PFSK-1 (cell line): ENCODE measurements around the gene HIP1R.

ENCODE experiments used
- POLR2AphosphoS5 ChIP-seq: IDR thresholded peaks from 2 replicates; pipeline ENCODE4 v1.6.1; 2012; ENCODE audit warnings: low read depth, mild to moderate bottlenecking, control low read depth, low read length, moderate library complexity
- REST ChIP-seq, 2 experiments: IDR thresholded peaks; 2 replicates each; pipeline versions ENCODE4 v1.6.1 to v1.8.0; 2011 to 2012; ENCODE audit warnings: low read depth in 2 of 2, low read length in 2 of 2, control low read depth in 1 of 2, inconsistent platforms in 1 of 2, mild to moderate bottlenecking in 1 of 2, moderate library complexity in 1 of 2; ENCODE audit not compliant: insufficient read depth in 1 of 2
- TAF1 ChIP-seq: IDR thresholded peaks from 2 replicates; pipeline ENCODE4 v1.6.1; 2012; ENCODE audit warnings: low read length, control low read depth, borderline replicate concordance; ENCODE audit not compliant: insufficient read depth

- TF ChIP-seq TAF1 = no peak
- no peak for TF ChIP-seq REST (IDR thresholded peaks at IDR 0.05; ENCODE audit: insufficient read depth in 1 of 2, low read depth in 2 of 2, low read length in 2 of 2)
- TF ChIP-seq POLR2AphosphoS5 = no peak
Measured at GRCh38 chr12:122878780-122879612, 43.7 kb downstream of the HIP1R start.
